HG03442 (cell line): ENCODE results near the gene KCNK10.

Source experiments
- ATAC-seq: cut with Tn5 transposase; IDR thresholded peaks from one replicate; pipeline ENCODE4 v1.9.1; 2021; ENCODE audit warnings: mild to moderate bottlenecking, moderate library complexity; ENCODE audit not compliant: unreplicated experiment

The KCNK10 gene

GRCh38 chr14:88321692-88322503 is 1.2 kb downstream of the KCNK10 start:
- ATAC-seq = no peak

DNA sequence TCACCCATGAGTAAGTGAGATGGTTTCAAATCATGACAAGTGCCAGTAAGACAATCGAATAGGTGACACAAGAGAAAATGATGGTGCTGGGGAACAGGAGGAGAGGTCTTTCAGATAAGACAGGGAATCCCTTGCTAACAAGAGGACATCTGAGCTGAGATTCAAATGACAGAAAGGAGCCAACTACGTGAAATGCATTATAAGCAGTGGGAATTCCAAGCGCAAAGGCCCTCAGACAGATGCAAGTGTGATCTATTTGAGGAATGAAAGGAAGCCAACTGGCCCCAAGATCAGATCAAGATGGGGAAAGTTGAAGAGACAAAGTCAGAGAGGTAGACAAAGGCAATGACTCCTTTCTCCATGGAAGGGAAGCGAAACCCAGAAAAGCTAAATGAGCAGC is 4.7 kb downstream of the KCNK10 start:
- no peak for ATAC-seq

DNA sequence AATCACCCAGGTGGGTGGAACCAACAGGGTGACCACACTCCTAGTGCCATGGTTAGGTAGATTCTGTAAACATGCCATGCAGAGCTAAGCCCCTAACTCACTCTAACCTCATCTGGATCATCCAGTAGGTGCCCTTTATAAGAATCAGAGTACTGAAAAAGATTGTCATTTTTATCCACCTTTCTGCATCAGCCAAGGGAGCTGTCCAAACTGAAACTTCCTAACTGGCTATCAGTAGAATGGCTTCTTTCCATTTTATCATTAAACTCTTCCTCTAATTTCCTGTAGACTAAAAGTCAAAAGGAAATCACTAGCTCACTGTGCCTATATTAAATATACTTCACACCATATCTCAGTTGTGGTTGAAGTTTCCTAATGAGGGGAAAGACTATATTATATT is 6.5 kb downstream of the KCNK10 start:
- ATAC-seq = no peak

DNA sequence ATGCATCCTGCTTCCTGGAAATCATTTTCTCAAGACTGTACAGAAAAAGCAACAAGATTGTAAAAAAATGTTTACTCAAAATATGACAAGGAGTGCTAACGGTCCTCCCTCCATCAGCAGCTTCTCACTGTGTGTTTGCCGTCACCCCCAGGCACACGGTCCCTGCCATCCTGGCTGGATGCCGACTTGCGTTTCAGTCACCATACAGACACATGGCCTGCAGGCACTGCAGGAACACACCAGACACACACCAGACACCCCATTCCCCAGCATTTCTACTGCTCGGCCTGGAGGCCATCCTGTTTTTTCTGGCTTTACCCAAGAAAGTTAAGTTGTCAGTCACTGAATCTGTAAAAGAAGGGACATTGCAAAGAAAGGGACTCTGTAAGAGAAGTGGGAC is 10.8 kb downstream of the KCNK10 start:
- no peak for ATAC-seq

DNA sequence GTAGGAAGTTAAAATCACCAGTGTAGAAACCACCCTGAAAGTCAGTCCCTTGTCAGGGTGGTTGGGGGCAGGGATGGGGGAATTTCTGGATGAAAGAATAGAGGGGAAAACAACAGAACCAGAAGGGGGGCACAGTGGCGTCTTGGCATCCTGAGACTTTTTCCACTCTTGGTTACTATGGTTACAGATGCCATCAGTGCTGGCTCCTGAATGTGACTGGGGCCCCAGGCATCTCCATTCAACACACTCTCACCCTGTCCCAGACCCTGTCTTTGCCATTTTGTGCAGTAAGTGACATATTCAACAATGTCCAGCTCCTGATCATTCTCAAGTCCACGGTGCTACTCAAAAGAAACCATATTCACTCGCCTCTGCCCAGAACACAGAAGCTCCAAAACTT is 11.3 kb downstream of the KCNK10 start:
- ATAC-seq = no peak

GRCh38 chr14:88310449-88310848 is 12.6 kb downstream of the KCNK10 start:
- ATAC-seq = no peak

DNA sequence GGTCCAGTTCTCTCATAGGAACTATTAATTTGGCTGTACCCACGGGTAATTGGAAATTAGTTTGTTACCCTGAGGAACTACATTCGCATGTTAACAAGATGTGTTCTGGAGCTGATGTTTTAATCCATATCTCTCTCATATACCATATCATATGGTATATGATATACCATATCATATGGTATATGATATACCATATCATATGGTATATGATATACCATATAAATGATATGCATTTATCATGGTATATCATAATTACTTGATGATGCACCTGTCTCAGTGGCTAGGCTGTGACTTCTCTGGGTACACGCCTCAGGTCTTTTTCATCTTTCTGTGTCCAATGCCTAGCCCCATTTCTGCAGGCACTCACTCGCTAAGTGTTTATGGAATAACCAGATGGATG is 13.0 kb downstream of the KCNK10 start:
- ATAC-seq = no peak

DNA sequence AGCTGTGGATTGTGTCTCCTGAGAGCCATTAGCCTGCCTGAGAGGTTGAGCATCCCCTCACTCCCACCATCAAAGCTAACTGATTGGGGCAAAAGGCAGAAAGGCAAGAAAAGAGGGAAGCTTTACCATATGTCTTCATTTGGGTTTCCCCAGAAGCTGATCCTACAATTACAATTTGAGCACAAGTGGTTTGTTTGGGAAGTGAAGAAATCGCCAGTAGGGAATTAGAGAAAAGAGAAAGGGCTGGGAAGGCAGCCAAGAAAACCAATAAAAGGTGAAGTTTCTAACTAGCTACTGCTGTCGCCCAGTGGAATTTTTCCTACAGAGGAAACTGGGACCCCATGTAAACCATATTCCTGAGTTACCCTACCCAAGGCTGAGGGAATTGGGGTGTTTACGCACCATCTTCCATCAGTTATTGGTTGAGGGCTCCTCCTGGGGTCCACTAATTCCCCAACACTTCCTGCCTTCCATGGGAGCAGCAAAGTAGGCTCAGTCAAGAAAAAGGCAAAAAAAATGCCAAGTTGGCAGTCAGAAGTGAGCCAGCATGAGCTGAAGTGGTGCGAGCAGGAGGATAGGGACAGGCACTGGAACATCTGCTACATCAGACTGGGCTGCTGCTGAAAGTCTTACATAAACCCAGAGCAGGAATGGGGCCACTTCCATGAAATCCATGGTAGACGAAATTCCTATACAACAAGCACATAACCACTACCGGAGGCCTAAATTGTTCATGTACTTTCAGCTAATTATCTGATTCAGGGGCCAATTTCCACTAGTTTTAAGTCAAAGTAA is 17.3 kb downstream of the KCNK10 start:
- ATAC-seq = no peak

GRCh38 chr14:88303041-88303440 is 20.0 kb downstream of the KCNK10 start:
- ATAC-seq = no peak

- ATAC-seq = no peak
Measured at GRCh38 chr14:88301381-88301780, 21.7 kb downstream of the KCNK10 start.

- ATAC-seq = no peak
Measured at GRCh38 chr14:88300817-88301216, 22.3 kb downstream of the KCNK10 start.

DNA sequence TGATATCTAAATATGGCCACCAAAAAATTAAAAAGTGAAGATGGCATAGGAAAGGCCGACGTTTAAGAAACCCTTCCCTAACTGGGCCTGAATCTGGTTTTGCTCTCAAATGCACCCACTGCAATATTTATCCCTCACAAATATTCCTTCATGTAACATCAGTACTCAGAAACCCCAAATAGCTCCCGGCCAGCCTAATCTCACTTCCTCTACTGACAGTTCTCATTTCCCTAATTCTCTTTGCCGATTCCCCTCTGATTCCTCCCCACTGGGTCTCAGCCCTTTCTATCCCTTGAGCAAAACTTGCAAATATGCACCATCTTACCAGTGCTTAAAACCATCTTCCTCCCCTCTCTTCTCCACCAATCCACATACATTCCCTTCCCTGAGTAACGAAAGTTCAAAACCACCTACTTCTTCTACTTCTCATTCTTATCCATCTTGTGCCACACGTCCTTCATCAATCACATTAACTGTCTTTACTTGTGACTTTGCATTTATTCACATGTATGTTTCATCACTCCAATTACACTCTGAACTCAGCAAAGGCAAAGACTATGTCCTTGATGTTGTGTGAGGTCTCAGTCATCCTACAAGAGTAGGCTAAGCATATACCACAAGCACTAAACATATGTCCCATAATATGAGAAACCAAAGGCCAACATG is 23.1 kb downstream of the KCNK10 start:
- ATAC-seq = no peak

- no peak for ATAC-seq
Measured at GRCh38 chr14:88297306-88297705, 25.8 kb downstream of the KCNK10 start.

GRCh38 chr14:88296351-88296750 is 26.7 kb downstream of the KCNK10 start:
- ATAC-seq = no peak

- ATAC-seq = no peak
Measured at GRCh38 chr14:88289996-88290395, 33.1 kb downstream of the KCNK10 start.

GRCh38 chr14:88289234-88289633 is 33.8 kb downstream of the KCNK10 start:
- no peak for ATAC-seq

DNA sequence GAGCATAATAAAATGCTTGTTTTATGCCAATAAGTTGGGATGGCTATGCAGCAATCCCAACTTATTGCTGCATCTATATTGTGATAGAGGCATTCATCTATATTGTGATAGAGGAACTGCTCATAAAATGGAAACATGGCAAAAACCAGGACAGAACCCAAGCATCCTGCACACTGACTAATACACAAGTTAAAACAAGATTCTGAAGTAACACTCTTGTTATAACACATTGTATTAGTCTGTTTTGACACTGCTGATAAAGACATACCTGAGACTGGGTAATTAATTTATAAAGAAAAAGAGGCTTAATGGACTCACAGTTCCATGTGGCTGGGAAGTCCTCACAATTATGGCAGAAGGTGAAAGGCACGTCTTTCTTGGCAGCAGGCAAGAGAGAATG is 36.8 kb downstream of the KCNK10 start:
- ATAC-seq = no peak

DNA sequence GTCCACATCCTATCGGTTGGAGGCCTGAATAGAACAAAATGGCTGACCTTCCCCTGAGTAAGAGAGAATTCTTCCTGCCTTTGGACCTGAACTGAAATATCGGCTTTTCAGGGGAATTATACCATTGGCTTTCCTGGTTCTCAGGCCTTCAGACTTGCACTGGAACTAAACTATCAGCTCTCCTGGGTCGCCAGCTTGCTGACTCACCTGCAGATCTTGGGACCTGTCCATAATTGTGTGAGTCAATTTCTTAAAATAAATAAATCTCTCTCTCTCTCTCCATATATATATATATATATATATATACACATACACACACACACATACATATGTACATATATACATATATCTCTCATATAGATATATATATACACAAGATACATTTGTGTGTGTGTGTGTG is 41.6 kb downstream of the KCNK10 start:
- no peak for ATAC-seq

- ATAC-seq = no peak
Measured at GRCh38 chr14:88276923-88277596, 46.0 kb downstream of the KCNK10 start.

DNA sequence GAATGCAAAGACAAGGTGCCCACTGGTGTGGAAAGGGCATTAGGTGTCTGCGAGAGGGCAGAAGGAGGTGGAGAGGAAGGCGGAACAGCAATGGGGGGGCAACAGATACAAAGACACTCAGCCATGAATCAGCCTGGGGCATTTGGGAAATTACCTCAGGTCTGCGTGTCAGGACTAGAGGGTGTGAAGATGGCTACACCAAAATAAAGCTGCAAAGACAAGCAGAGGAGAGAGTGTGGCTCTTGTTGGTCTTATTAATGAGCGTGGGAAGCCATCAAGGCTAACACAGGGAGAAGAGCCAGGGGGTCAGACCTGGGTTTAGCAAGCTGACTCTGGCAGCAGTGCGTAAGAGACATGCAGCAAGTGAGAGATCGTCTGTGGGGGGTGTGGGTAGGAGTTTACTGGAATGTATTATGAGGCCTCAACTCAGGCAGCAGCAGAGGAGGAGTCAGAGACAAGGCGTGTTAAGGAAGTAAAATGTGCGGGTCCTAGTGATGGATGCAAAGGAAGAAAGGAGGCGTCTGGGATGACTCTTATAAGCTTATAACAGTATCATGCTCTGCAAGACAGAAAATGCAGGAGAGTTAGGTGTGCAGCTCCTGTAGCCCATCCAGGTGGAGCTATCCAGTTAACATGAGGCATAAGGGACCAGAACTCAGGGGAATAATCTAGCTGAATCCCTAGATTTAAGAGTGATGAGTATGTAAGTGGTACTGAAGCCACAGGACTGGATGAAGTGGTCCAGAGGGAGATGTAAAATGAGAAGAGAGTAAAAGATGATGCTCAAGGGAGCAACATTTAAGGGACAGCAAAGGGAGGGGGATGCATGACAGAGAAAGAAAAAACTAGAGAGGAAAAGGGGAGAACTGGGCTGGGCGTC is 50.4 kb downstream of the KCNK10 start:
- ATAC-seq = no peak
